Uterus (tissue), 2 donors: ENCODE data around the gene TFB1M.

ENCODE experiments used
- CTCF ChIP-seq, 4 experiments: fragments of 200-600 bp in 2 of 4; fragments of 450-650 bp in 2 of 4; sonication (generic) in 2 of 4; IDR thresholded peaks; one replicate each; pipeline ENCODE4 v1.5.1; 2016 to 2019; ENCODE audit warnings: antibody characterized with exemption in 4 of 4, mild to moderate bottlenecking in 2 of 4, moderate library complexity in 1 of 4
- POLR2A ChIP-seq, 2 donors: fragments of 450-650 bp; IDR thresholded peaks; one replicate each; pipeline ENCODE4 v1.6.1; 2016; ENCODE audit warnings: antibody characterized with exemption in 2 of 2, mild to moderate bottlenecking in 1 of 2, moderate library complexity in 1 of 2

GRCh38 chr6:155335265-155335664 lies 21.0 kb upstream of the TFB1M start:
- TF ChIP-seq POLR2A (IDR thresholded peaks at IDR 0.05) (no peak), CTCF (IDR thresholded peaks at IDR 0.05) (no peak)
